Measurements from ENCODE around the gene MRPS33.

The MRPS33 gene

GRCh38 chr7:141011443-141011842 lies 3.3 kb downstream of the MRPS33 start:
- H3K4me3 ChIP-seq (ENCODE audit: low read depth, low read length): no peak overlapping the region
- TF ChIP-seq CTCF (IDR thresholded peaks at IDR 0.05; ENCODE audit: low read depth, low read length): no peak

- no peak for TF ChIP-seq CTCF (IDR thresholded peaks at IDR 0.05; ENCODE audit: low read depth, low read length)
- H3K4me3 ChIP-seq (ENCODE audit: low read depth, low read length): no peak overlapping the region
Measured at GRCh38 chr7:141003172-141004065, 11.3 kb downstream of the MRPS33 start.

DNA sequence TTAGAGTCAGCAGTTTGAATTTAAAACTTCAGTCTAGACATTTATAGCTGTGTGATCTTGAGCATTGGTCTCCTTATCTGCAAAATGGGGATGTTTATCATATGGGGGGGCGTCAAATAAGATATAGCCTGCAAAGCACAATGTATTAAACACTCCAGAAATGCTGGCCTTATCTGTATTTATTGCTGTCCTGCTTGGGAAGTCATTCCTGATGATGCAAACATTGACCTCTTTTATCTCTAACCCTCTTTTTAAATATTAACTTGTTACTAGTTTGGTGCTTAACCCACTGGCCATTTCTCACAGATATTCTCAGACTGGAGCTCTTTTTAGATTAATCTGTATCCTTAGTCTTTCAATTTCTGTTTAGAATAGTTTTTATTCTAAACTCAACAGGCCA lies 13.2 kb downstream of the MRPS33 start:
- TF ChIP-seq CTCF (IDR thresholded peaks at IDR 0.05; ENCODE audit: low read depth, low read length): no peak
- H3K4me3 ChIP-seq (ENCODE audit: low read depth, low read length): no peak overlapping the region

GRCh38 chr7:141001122-141001521 lies 13.6 kb downstream of the MRPS33 start:
- no peak overlapping the region for H3K4me3 ChIP-seq (ENCODE audit: low read depth, low read length)
- no peak for TF ChIP-seq CTCF (IDR thresholded peaks at IDR 0.05; ENCODE audit: low read depth, low read length)

DNA sequence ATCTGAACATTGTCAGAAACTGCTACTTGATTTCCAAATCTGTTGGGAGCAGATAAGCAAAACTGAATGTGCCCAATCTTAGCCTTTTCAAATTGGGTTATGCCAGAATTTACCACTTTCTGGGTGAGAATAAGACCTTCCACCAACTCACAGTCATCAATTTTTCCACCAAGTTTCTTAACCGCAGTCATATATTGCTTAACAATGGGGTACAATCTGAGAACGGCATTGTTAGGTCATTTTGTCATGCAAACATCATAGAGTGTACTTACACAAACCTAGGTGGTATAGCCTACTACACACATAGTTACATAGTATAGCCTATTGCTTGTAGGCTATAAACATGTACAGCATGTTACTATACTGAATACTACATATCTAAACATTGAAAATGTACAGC lies 16.0 kb downstream of the MRPS33 start:
- no peak overlapping the region for H3K4me3 ChIP-seq (ENCODE audit: low read depth, low read length)
- TF ChIP-seq CTCF (IDR thresholded peaks at IDR 0.05; ENCODE audit: low read depth, low read length): no peak

DNA sequence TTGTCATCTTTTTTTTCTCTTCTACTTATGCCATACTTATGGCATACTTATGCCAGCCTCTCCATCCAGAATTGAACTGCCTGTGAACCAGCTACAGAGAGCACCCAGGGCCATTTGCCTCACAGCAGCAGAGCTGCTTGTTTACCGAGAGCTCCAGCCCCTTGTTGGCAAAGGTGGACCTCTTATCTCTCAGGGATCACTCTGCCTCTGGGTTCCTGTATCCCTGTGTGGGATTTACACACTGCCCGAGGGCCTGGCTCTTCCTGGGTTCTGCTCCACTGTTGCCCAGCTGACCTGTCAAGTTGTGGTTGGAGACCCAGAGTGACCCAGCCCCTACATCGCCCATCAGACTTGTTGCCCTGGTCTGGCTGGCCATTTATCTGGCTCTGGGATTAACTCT lies 22.3 kb downstream of the MRPS33 start:
- no peak overlapping the region for H3K4me3 ChIP-seq (ENCODE audit: low read depth, low read length)
- no peak for TF ChIP-seq CTCF (IDR thresholded peaks at IDR 0.05; ENCODE audit: low read depth, low read length)

- H3K4me3 ChIP-seq (ENCODE audit: low read depth, low read length): no peak overlapping the region
- TF ChIP-seq CTCF (IDR thresholded peaks at IDR 0.05; ENCODE audit: low read depth, low read length): no peak
Measured at GRCh38 chr7:140990193-140990962, 24.4 kb downstream of the MRPS33 start.

Data from WI38 (cell line).